A549 (cell line): Measurements from ENCODE around the gene TMEM225B. TPM values are rescaled to one million over a fixed set of nuclear protein-coding genes. Genes with fewer than 3 reads are reported as not detected.

Experiments
- ATAC-seq, 2 experiments: fragments of 200-7000 bp in 1 of 2; fragments of >200 bp in 1 of 2; cut with Nextera tagmentation in 1 of 2; cut with Tn5 transposase in 1 of 2; 3 replicates each; pipeline versions ENCODE4 v1.8.0 to v1.9.1; 2018 to 2020; ENCODE audit warnings: mild to moderate bottlenecking in 1 of 2, moderate library complexity in 1 of 2
- CTCF ChIA-PET: fragments of 300-600 bp; sonication (Branson Sonifier 250); formaldehyde crosslinking; extraction: SDS; loops from one replicate; lab custom pipeline; 2021; ENCODE audit warnings: antibody characterized with exemption, inconsistent platforms; lab: Yijun Ruan, JAX
- POLR2A ChIA-PET: fragments of 350-600 bp; formaldehyde crosslinking; extraction: SDS; loops from one replicate; lab custom pipeline; 2021; ENCODE audit warnings: antibody characterized with exemption, inconsistent platforms; lab: Yijun Ruan, JAX
- DNase-seq, 2 experiments: peaks; one replicate each; pipeline versions ENCODE4 v3.0.0 to v3.0.0-alpha.2; 2011 to 2016; ENCODE audit warnings: low read depth in 1 of 2, low spot score in 1 of 2
- FAIRE-seq: peaks from 2 replicates; lab custom pipeline; 2011; peaks lifted over from hg19 to GRCh38; lab: Jason Lieb, UNC
- H3K27ac ChIP-seq, 2 experiments: fragments of >200 bp; sonication (Bioruptor Twin); formaldehyde crosslinking; 3 replicates each; pipeline ENCODE4 v1.5.1; 2016 to 2017
- H3K4me1 ChIP-seq: fragments of >200 bp; sonication (Bioruptor Twin); formaldehyde crosslinking; 3 replicates; pipeline ENCODE4 v1.6.1; 2016
- H3K4me2 ChIP-seq: fragments of >200 bp; sonication (Bioruptor Twin); formaldehyde crosslinking; 3 replicates; pipeline ENCODE4 v1.6.1; 2016
- H3K4me3 ChIP-seq: fragments of >200 bp; sonication (Bioruptor Twin); formaldehyde crosslinking; 3 replicates; pipeline ENCODE4 v1.5.1; 2016
- H3K9me3 ChIP-seq: fragments of >200 bp; sonication (Bioruptor Twin); formaldehyde crosslinking; 3 replicates; pipeline ENCODE4 v1.6.1; 2016
- CBX2 ChIP-seq: fragments of 200-600 bp; sonication (generic); IDR thresholded peaks from 2 replicates; pipeline ENCODE4 v1.6.1; 2016; ENCODE audit warnings: low read depth, mild to moderate bottlenecking, borderline replicate concordance
- CBX8 ChIP-seq: fragments of 200-600 bp; sonication (generic); IDR thresholded peaks from 2 replicates; pipeline ENCODE4 v1.6.1; 2016
- CHD2 ChIP-seq: fragments of 150-350 bp; IDR thresholded peaks from 2 replicates; pipeline ENCODE4 v1.6.1; 2014; ENCODE audit warnings: low read length; ENCODE audit not compliant: partially characterized antibody
- CHD4 ChIP-seq: fragments of 200-600 bp; sonication (generic); IDR thresholded peaks from 2 replicates; pipeline ENCODE4 v1.6.1; 2016; ENCODE audit warnings: antibody characterized with exemption, mild to moderate bottlenecking, borderline replicate concordance
- FOSL2 ChIP-seq, 2 experiments: fragments of 450-650 bp in 1 of 2; fragments of >200 bp in 1 of 2; sonication (Bioruptor Twin) in 1 of 2; formaldehyde crosslinking; IDR thresholded peaks; 2 replicates each; pipeline versions ENCODE4 v1.5.0 to v1.6.1; 2016 to 2020; ENCODE audit warnings: mild to moderate bottlenecking in 1 of 2, moderate library complexity in 1 of 2
- FOXS1 ChIP-seq: fragments of 250-450 bp; sonication (Bioruptor Pico); IDR thresholded peaks from 2 replicates; pipeline ENCODE4 v1.5.0; 2020; ENCODE audit warnings: mild to moderate bottlenecking, moderate library complexity
- HEYL ChIP-seq: fragments of 250-450 bp; sonication (Bioruptor Pico); IDR thresholded peaks from 2 replicates; pipeline ENCODE4 v1.8.0; 2021; ENCODE audit warnings: mild to moderate bottlenecking, moderate library complexity
- HOXB5 ChIP-seq: fragments of 250-450 bp; sonication (Bioruptor Pico); IDR thresholded peaks from 2 replicates; pipeline ENCODE4 v1.5.0; 2020; ENCODE audit warnings: mild to moderate bottlenecking, moderate library complexity
- JUNB ChIP-seq: fragments of >200 bp; sonication (Bioruptor Twin); formaldehyde crosslinking; IDR thresholded peaks from 2 replicates; pipeline ENCODE4 v1.6.1; 2016
- KDM5A ChIP-seq: fragments of 200-600 bp; sonication (generic); IDR thresholded peaks from 2 replicates; pipeline ENCODE4 v1.6.1; 2016; ENCODE audit warnings: antibody characterized with exemption, mild to moderate bottlenecking
- NFE2L2 ChIP-seq: fragments of 150-350 bp; conservative IDR thresholded peaks from 2 replicates; pipeline ENCODE4 v1.6.1; 2014; ENCODE audit warnings: low read length
- NPAS2 ChIP-seq: fragments of 250-450 bp; sonication (Bioruptor Pico); IDR thresholded peaks from 2 replicates; pipeline ENCODE4 v1.8.0; 2022; ENCODE audit warnings: mild to moderate bottlenecking, moderate library complexity, borderline replicate concordance
- NR3C1 ChIP-seq: fragments of >200 bp; sonication (Bioruptor Twin); formaldehyde crosslinking; IDR thresholded peaks from 3 replicates; pipeline ENCODE4 v1.6.1; 2017
- POLR2AphosphoS2 ChIP-seq: conservative IDR thresholded peaks from 2 replicates; pipeline ENCODE4 v1.6.1; 2012; ENCODE audit warnings: low read length, improper control_type of control experiment, inconsistent platforms
- RARB ChIP-seq: fragments of 250-450 bp; sonication (Bioruptor Pico); IDR thresholded peaks from 2 replicates; pipeline ENCODE4 v1.8.0; 2021; ENCODE audit warnings: mild to moderate bottlenecking, moderate library complexity
- RCOR1 ChIP-seq: fragments of 150-350 bp; IDR thresholded peaks from 2 replicates; pipeline ENCODE4 v1.6.1; 2014; ENCODE audit warnings: antibody characterized with exemption, low read length, low read depth
- SREBF2 ChIP-seq: fragments of 450-650 bp; IDR thresholded peaks from 2 replicates; pipeline ENCODE4 v1.6.1; 2014; ENCODE audit warnings: mild to moderate bottlenecking, moderate library complexity
- TFCP2L1 ChIP-seq: fragments of 250-450 bp; sonication (Bioruptor Pico); IDR thresholded peaks from 2 replicates; pipeline ENCODE4 v1.5.0; 2021; ENCODE audit warnings: mild to moderate bottlenecking
- WGBS: methylation state at CpG from one replicate; pipeline ENCODE4 v1.1.6; 2017; ENCODE audit errors: missing lambda C conversion rate; 5-methylcytosine and 5-hydroxymethylcytosine counted together
- polyA plus RNA-seq, 4 experiments: library from polyadenylated mRNA; depleted of rRNA in 3 of 4; stranded (reverse); fragments of >200 nt; fragmentation: RNase III in 1 of 4; extraction: RNeasy Plus Mini Kit Qiagen cat#74134 plus additional on column Dnase treatment in 1 of 4; gene quantifications; 2 replicates in 3 of 4; 3 replicates in 1 of 4; pipeline ENCODE4 v1.2.3, GENCODE V29; 2011 to 2017
- TF ChIP-seq, protein P1 (sequence below): fragments of 250-450 bp; sonication (Bioruptor Pico); IDR thresholded peaks from 2 replicates; pipeline ENCODE4 v1.5.0; 2020; ENCODE audit warnings: low read depth, mild to moderate bottlenecking, moderate library complexity
- TF ChIP-seq, protein P2 (sequence below): fragments of 250-450 bp; sonication (Bioruptor Pico); IDR thresholded peaks from 2 replicates; pipeline ENCODE4 v1.5.0; 2021; ENCODE audit warnings: mild to moderate bottlenecking, moderate library complexity, borderline replicate concordance
- TF ChIP-seq, protein P3 (sequence below): fragments of 200-600 bp; sonication (generic); IDR thresholded peaks from 2 replicates; pipeline ENCODE4 v1.6.1; 2016; ENCODE audit warnings: antibody characterized with exemption, mild to moderate bottlenecking, moderate library complexity
- TF ChIP-seq, protein P4 (sequence below): fragments of >200 bp; sonication (Bioruptor Twin); formaldehyde crosslinking; IDR thresholded peaks from 2 replicates; pipeline ENCODE4 v1.6.1; 2016
- TF ChIP-seq, protein P5 (sequence below): IDR thresholded peaks from 2 replicates; pipeline ENCODE4 v1.6.1; 2012; ENCODE audit warnings: low read depth, borderline replicate concordance

Gene TMEM225B
- polyA plus RNA-seq, 2 of the 4 experiments (the other 2 are of a cell fraction), result 0.59 to 5.4 TPM

DNA sequence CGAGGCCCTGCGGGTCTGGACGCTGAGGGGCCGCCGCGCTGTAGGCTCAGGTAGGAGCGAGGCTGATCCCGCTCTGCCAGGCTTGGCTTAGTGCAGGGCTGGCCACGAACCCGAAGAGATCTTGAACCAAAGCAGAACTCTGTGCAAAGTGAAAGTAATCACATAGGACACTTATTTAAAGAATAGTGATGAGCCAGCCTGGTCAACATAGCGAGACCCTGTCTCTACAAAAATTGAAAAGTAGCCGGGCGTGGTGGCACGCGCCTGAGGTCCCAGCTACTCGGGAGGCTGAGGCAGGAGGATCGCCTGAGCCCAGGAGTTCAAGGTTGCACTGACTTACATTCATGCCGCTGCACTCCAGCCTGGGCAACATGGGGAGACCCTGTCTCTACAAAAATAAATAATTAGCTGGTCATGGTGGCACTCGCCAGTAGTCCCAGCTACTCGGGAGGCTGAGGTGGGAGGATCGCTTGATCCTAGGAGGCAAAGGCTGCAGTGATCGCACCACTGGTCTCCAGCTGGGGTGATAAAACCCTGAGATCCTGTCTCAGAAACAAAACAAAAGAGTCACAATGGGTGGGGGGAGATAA lies 19.2 kb downstream of the TMEM225B start:
- peak overlapping the region; percentile 94 for H3K4me2 ChIP-seq
- H3K4me3 ChIP-seq, result peak overlapping the region; percentile 85
- DNase-seq (peak in 1 of 2 experiments; percentile 25), ATAC-seq (no peak), FAIRE-seq (no peak)
- POLR2A ChIA-PET, result interaction anchor here (0.7 to 2.5 kb wide), 12 partner anchors 12 to 433 kb away, joined by 3 to 20 read pairs (median 4); partner anchors contain the start of genes FAM200A, TRIM4, ZKSCAN1 and ZKSCAN5
- peak overlapping the region; percentile 92 to 95 for H3K27ac ChIP-seq
- H3K9me3 ChIP-seq, result no peaks in the 10 kb centered on the region
- peaks cover 20% of the 10 kb centered on the region for H3K4me1 ChIP-seq
- CTCF ChIA-PET, result interaction anchor here (0.5 to 3.3 kb wide), 27 partner anchors 10 to 436 kb away, joined by 3 to 22 read pairs (median 3); partner anchors contain the start of genes FAM200A, TMEM225B and ZNF655
- 10% methylated on average over 22 of the region's 22 CpGs for WGBS
- TF ChIP-seq POLR2AphosphoS2, result no peak
- no peak for TF ChIP-seq JUNB
- no peak for TF ChIP-seq CHD4
- TF ChIP-seq NFE2L2, result no peak
- TF ChIP-seq HOXB5 (CRISPR knock-in tag), result no peak
- TF ChIP-seq CBX2, result no peak
- no peak for TF ChIP-seq NPAS2
- no peak for TF ChIP-seq CBX8
- TF ChIP-seq, protein P1, sequence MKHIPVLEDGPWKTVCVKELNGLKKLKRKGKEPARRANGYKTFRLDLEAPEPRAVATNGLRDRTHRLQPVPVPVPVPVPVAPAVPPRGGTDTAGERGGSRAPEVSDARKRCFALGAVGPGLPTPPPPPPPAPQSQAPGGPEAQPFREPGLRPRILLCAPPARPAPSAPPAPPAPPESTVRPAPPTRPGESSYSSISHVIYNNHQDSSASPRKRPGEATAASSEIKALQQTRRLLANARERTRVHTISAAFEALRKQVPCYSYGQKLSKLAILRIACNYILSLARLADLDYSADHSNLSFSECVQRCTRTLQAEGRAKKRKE, result no peak
- TF ChIP-seq RARB (CRISPR knock-in tag), result no peak
- TF ChIP-seq FOSL2 (IDR thresholded peaks at IDR 0.05), result no peak
- TF ChIP-seq FOSL2 (CRISPR knock-in tag; IDR thresholded peaks at IDR 0.05), result no peak
- TF ChIP-seq SREBF2, result no peak
- no peak; the same call in 1 of the 2 replicates for TF ChIP-seq KDM5A
- no peak for TF ChIP-seq TFCP2L1 (CRISPR knock-in tag)
- TF ChIP-seq, protein P2, sequence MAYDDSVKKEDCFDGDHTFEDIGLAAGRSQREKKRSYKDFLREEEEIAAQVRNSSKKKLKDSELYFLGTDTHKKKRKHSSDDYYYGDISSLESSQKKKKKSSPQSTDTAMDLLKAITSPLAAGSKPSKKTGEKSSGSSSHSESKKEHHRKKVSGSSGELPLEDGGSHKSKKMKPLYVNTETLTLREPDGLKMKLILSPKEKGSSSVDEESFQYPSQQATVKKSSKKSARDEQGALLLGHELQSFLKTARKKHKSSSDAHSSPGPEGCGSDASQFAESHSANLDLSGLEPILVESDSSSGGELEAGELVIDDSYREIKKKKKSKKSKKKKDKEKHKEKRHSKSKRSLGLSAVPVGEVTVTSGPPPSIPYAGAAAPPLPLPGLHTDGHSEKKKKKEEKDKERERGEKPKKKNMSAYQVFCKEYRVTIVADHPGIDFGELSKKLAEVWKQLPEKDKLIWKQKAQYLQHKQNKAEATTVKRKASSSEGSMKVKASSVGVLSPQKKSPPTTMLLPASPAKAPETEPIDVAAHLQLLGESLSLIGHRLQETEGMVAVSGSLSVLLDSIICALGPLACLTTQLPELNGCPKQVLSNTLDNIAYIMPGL (CRISPR knock-in tag), result no peak
- TF ChIP-seq, all 56 proteins: peak for 0

DNA sequence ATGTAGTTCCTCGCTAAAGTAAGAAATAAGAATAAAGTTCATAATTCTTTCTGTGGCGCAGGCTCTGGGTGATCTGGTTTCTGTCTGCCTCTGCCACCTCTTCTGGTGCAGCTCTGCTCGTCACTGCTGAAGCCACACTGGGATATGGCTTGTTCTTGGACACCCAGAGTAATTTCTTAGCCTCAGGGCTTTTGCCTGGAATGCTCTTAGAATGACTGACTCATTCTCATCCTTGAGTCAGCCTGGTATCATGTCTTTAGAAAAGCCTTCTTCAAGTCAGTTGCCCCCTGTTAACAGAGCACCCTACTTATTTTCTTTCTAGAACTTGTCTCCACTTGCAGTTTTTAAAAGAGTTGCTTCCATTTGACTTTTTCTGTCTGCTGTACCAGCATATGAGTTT lies 20.7 kb downstream of the TMEM225B start:
- POLR2A ChIA-PET, result no interaction called here
- peak; percentile 15 to 22 for DNase-seq
- WGBS, result 79% methylated on average over 3 of the region's 3 CpGs
- H3K9me3 ChIP-seq, result no peaks in the 10 kb centered on the region
- peak overlapping the region; percentile 94; the same call in 2 of the 3 replicates for H3K4me2 ChIP-seq
- H3K27ac ChIP-seq, result no peak overlapping the region
- no peak overlapping the region for H3K4me3 ChIP-seq
- FAIRE-seq, result no peak
- TF ChIP-seq POLR2AphosphoS2, result no peak
- TF ChIP-seq FOXS1 (CRISPR knock-in tag), result no peak
- TF ChIP-seq, protein P3, sequence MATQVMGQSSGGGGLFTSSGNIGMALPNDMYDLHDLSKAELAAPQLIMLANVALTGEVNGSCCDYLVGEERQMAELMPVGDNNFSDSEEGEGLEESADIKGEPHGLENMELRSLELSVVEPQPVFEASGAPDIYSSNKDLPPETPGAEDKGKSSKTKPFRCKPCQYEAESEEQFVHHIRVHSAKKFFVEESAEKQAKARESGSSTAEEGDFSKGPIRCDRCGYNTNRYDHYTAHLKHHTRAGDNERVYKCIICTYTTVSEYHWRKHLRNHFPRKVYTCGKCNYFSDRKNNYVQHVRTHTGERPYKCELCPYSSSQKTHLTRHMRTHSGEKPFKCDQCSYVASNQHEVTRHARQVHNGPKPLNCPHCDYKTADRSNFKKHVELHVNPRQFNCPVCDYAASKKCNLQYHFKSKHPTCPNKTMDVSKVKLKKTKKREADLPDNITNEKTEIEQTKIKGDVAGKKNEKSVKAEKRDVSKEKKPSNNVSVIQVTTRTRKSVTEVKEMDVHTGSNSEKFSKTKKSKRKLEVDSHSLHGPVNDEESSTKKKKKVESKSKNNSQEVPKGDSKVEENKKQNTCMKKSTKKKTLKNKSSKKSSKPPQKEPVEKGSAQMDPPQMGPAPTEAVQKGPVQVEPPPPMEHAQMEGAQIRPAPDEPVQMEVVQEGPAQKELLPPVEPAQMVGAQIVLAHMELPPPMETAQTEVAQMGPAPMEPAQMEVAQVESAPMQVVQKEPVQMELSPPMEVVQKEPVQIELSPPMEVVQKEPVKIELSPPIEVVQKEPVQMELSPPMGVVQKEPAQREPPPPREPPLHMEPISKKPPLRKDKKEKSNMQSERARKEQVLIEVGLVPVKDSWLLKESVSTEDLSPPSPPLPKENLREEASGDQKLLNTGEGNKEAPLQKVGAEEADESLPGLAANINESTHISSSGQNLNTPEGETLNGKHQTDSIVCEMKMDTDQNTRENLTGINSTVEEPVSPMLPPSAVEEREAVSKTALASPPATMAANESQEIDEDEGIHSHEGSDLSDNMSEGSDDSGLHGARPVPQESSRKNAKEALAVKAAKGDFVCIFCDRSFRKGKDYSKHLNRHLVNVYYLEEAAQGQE, result no peak
- no peak for TF ChIP-seq NR3C1
- TF ChIP-seq, protein P4, sequence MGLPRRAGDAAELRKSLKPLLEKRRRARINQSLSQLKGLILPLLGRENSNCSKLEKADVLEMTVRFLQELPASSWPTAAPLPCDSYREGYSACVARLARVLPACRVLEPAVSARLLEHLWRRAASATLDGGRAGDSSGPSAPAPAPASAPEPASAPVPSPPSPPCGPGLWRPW, result no peak
- no peak for TF ChIP-seq RARB (CRISPR knock-in tag)
- no peak for TF ChIP-seq HEYL (CRISPR knock-in tag)
- no peak for TF ChIP-seq CBX8
- no peak for TF ChIP-seq FOSL2 (IDR thresholded peaks at IDR 0.05)
- TF ChIP-seq FOSL2 (CRISPR knock-in tag; IDR thresholded peaks at IDR 0.05), result no peak
- no peak for TF ChIP-seq CHD4
- no peak for TF ChIP-seq RCOR1
- TF ChIP-seq, protein P5, sequence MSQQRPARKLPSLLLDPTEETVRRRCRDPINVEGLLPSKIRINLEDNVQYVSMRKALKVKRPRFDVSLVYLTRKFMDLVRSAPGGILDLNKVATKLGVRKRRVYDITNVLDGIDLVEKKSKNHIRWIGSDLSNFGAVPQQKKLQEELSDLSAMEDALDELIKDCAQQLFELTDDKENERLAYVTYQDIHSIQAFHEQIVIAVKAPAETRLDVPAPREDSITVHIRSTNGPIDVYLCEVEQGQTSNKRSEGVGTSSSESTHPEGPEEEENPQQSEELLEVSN, result no peak
- no peak for TF ChIP-seq CHD2
- H3K4me1 ChIP-seq, result peaks cover 20% of the 10 kb centered on the region
- no peak for ATAC-seq
- CTCF ChIA-PET, result interaction anchor here (0.7 to 3.2 kb wide), 2 partner anchors 171 to 1438 kb away, joined by 3 to 12 read pairs; no protein-coding TSS in a partner anchor
